Endothelial cell of umbilical vein (primary cell): ENCODE data around the gene KCNJ3.

Experiments used
- FOS ChIP-seq: IDR thresholded peaks from 2 replicates; pipeline ENCODE4 v1.6.1; 2011; ENCODE audit warnings: mild to moderate bottlenecking, low read length, moderate library complexity, borderline replicate concordance; ENCODE audit not compliant: insufficient read depth
- MAX ChIP-seq: IDR thresholded peaks from 2 replicates; pipeline ENCODE4 v1.6.1; 2011; ENCODE audit not compliant: insufficient read depth, insufficient read length
- TF ChIP-seq, protein P1 (sequence below), 2 donors: IDR thresholded peaks; 1 replicate in 1 of 2; 2 replicates in 1 of 2; pipeline ENCODE4 v1.5.1; 2011; ENCODE audit warnings: low read length in 2 of 2, mild to moderate bottlenecking in 2 of 2, moderate library complexity in 2 of 2, control low read depth in 1 of 2, inconsistent platforms in 1 of 2, low read depth in 1 of 2; ENCODE audit not compliant: insufficient read depth in 1 of 2; ENCODE audit errors: extremely low read depth in 1 of 2

DNA sequence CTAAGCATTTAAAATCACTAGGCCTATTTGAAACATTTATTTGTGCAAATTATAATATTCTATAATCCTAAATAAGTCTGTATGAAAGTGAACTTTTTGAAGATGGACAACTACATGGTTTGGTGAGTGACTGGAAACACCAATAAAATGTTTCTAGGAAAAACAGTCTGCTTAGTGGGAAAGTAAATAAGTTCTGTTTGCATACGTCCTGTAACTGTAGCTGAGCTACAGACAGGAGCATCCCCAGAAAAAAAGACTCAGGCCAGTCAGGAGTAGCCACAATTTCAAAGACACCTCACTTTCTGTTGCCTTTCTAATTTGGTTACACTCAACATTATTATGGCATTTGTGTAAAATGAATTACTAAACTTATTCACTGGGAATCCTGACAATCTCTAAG, 28.4 kb upstream of the KCNJ3 start:
- TF ChIP-seq, protein P1, sequence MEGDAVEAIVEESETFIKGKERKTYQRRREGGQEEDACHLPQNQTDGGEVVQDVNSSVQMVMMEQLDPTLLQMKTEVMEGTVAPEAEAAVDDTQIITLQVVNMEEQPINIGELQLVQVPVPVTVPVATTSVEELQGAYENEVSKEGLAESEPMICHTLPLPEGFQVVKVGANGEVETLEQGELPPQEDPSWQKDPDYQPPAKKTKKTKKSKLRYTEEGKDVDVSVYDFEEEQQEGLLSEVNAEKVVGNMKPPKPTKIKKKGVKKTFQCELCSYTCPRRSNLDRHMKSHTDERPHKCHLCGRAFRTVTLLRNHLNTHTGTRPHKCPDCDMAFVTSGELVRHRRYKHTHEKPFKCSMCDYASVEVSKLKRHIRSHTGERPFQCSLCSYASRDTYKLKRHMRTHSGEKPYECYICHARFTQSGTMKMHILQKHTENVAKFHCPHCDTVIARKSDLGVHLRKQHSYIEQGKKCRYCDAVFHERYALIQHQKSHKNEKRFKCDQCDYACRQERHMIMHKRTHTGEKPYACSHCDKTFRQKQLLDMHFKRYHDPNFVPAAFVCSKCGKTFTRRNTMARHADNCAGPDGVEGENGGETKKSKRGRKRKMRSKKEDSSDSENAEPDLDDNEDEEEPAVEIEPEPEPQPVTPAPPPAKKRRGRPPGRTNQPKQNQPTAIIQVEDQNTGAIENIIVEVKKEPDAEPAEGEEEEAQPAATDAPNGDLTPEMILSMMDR (IDR thresholded peaks at IDR 0.05; ENCODE audit: extremely low read depth in 1 of 2, insufficient read depth in 1 of 2, low read depth in 1 of 2, low read length in 2 of 2) = no peak
- TF ChIP-seq MAX (no peak), FOS (no peak)
